ENCODE measurements around the gene MBTD1. TPM values are rescaled to one million over a fixed set of nuclear protein-coding genes. Genes with fewer than 3 reads are reported as not detected.

The MBTD1 gene
- total and polyA plus RNA-seq, 9 of the 15 experiments (the other 6 are each of a cell fraction or from before 2014, with no cell fraction given) = 2.1 to 26.3 (median 13.3) TPM

GRCh38 chr17:51166198-51166986 lies 93.5 kb downstream of the MBTD1 start, which contains the start of gene NME2 (continued):
- TF ChIP-seq HNRNPK (IDR thresholded peaks at IDR 0.05; ENCODE audit: low read depth, low read length, poor library complexity, severe bottlenecking) (peak; percentile 10), ETV6 (IDR thresholded peaks at IDR 0.05; ENCODE audit: borderline replicate concordance in 1 of 2, low read depth in 2 of 2, low read length in 1 of 2) (no peak), ETV6 (CRISPR knock-in tag; IDR thresholded peaks at IDR 0.05; ENCODE audit: borderline replicate concordance) (no peak), KHSRP (IDR thresholded peaks at IDR 0.05) (no peak), SMAD1 (IDR thresholded peaks at IDR 0.05; ENCODE audit: low read depth, low read length, partially characterized antibody) (no peak), MXD1 (CRISPR knock-in tag; IDR thresholded peaks at IDR 0.05; ENCODE audit: borderline replicate concordance, poor library complexity, severe bottlenecking) (peak; percentile 96), JUND (IDR thresholded peaks at IDR 0.05; ENCODE audit: borderline replicate concordance, low read depth, low read length) (no peak), JUND (tag; IDR thresholded peaks at IDR 0.05; ENCODE audit: borderline replicate concordance, low read depth, low read length) (no peak; the same call in 2 of the 3 replicates), ATF3 (IDR thresholded peaks at IDR 0.05) (no peak), ATF3 (CRISPR knock-in tag; conservative IDR thresholded peaks at IDR 0.05) (no peak), MBD2 (IDR thresholded peaks at IDR 0.05; ENCODE audit: borderline replicate concordance, low read depth) (no peak), LEF1 (IDR thresholded peaks at IDR 0.05) (no peak), ZNF354B (CRISPR knock-in tag; IDR thresholded peaks at IDR 0.05) (no peak), ELF1 (tag; IDR thresholded peaks at IDR 0.05) (peak; percentile 63; the same call in 1 of the 2 replicates), POLR2H (tag; IDR thresholded peaks at IDR 0.05; ENCODE audit: low read depth) (peak; percentile 63; the same call in 1 of the 2 replicates), RUNX1 (IDR thresholded peaks at IDR 0.05; ENCODE audit: low read depth) (no peak), SAP30 (IDR thresholded peaks at IDR 0.05; ENCODE audit: borderline replicate concordance, insufficient read depth, low read depth, low read length, poor library complexity, severe bottlenecking) (peak; percentile 89), CXXC5 (CRISPR knock-in tag; IDR thresholded peaks at IDR 0.05) (peak; percentile 70; the same call in 1 of the 2 replicates), ZNF431 (CRISPR knock-in tag; IDR thresholded peaks at IDR 0.05) (peak; percentile 58; the same call in 1 of the 2 replicates), PRMT5 (CRISPR knock-in tag; IDR thresholded peaks at IDR 0.05) (no peak), ZNF274 (IDR thresholded peaks at IDR 0.05; ENCODE audit: borderline replicate concordance, low read depth, low read length) (no peak), MAX (CRISPR knock-in tag; IDR thresholded peaks at IDR 0.05) (peak; percentile 97)
- TF ChIP-seq, protein P1, sequence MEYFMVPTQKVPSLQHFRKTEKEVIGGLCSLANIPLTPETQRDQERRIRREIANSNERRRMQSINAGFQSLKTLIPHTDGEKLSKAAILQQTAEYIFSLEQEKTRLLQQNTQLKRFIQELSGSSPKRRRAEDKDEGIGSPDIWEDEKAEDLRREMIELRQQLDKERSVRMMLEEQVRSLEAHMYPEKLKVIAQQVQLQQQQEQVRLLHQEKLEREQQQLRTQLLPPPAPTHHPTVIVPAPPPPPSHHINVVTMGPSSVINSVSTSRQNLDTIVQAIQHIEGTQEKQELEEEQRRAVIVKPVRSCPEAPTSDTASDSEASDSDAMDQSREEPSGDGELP (CRISPR knock-in tag; IDR thresholded peaks at IDR 0.05; ENCODE audit: borderline replicate concordance) = 0 out of 2 replicates have a peak, but pooled peaks have one; percentile 44
- TF ChIP-seq, protein P2, sequence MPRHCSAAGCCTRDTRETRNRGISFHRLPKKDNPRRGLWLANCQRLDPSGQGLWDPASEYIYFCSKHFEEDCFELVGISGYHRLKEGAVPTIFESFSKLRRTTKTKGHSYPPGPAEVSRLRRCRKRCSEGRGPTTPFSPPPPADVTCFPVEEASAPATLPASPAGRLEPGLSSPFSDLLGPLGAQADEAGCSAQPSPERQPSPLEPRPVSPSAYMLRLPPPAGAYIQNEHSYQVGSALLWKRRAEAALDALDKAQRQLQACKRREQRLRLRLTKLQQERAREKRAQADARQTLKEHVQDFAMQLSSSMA (CRISPR knock-in tag; IDR thresholded peaks at IDR 0.05) = no peak
